HG02678 (cell line): ENCODE results near the gene TXNRD2.
"Not testable (repeated sequence)": the region's sequence is repeated elsewhere in the genome, so short reads cannot be mapped to it uniquely, and the experiment has no call there.

Source experiments
- ATAC-seq: cut with Tn5 transposase; IDR thresholded peaks from one replicate; pipeline ENCODE4 v1.9.1; 2021; ENCODE audit warnings: mild to moderate bottlenecking, moderate library complexity; ENCODE audit not compliant: unreplicated experiment

TXNRD2 gene

GRCh38 chr22:19849835-19850762, 91.5 kb downstream of the TXNRD2 start:
- ATAC-seq = no peak

- no peak for ATAC-seq
Measured at GRCh38 chr22:19848298-19849224, 93.1 kb downstream of the TXNRD2 start.

DNA sequence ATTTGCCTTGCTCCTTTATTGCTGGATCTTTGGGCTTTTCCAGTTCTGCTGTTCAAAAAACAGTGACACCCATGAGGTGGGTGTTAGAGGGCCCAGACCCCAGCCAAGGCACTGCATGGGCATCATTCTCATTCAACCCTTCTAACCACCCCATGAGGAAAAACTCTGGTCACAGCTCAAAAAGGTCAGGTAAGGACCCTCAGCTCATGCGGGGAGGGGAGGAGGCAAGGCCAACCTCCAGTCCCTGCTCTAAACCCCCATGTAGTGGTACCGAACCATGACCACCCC, 94.3 kb downstream of the TXNRD2 start:
- ATAC-seq = no peak

DNA sequence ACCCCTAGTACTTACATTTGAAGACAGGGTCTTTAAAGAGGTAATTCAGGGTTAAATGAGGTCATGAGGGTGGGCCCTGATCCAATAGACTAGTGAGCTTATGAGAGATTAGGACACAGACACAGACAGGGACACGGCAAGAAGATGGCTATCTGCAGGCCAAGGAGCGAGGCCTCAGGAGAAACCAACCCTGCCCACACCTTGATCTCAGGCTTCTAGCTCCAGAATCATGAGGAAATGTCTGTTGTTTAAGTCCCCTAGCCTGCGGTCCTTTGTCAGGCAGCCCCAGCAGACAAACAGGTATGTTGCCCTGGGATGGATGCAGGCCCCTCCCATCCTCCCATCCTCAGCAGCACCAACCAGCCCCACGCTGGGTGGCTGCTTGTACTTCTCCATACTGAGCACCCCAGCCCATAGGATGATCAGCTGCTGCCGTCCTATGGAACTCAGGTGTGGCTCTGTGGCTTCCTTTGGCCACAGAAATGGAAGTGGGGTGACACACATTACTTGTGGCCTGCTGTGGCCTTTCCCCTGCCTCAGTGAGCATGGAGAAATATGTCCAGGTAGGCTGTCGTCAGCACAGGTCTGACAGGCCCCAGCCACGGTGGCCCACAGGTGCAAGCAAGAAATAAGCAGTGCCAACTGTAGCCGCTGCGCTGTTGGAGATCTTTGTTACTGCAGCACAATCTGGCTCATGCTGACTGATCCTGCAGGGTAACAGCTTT, 94.8 kb downstream of the TXNRD2 start:
- no peak for ATAC-seq

DNA sequence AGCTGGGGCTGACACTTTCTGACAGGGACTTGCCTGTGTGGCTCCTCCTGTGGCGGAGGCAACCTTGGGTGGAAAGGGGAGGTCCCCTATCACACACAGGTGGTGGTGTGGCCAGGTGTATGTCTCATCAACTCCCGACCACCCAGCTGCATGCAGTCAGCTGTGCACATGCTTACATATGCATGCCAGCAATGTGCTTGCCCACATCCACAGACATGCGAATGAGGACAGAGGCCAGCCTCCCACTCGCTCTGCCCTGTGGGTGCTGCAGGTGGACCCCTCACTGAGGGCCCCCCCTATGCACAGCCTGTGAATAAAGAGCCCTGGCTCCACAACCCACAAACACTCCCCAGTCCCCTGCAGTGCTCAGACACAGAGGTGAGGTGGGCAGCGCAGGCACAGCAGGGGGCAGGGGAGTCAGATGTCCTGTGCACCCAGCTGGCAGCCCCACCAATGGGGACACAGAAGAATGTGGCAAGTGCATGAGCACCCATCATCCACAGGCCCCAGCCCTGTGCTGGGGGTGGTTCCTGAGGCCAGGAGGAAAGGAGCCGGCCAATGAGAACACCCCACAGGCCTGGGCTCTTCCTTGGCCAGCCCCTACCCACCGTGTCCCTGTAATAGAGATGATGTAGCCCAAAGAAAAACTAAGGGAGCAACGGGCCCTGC, 96.4 kb downstream of the TXNRD2 start:
- ATAC-seq = no peak

DNA sequence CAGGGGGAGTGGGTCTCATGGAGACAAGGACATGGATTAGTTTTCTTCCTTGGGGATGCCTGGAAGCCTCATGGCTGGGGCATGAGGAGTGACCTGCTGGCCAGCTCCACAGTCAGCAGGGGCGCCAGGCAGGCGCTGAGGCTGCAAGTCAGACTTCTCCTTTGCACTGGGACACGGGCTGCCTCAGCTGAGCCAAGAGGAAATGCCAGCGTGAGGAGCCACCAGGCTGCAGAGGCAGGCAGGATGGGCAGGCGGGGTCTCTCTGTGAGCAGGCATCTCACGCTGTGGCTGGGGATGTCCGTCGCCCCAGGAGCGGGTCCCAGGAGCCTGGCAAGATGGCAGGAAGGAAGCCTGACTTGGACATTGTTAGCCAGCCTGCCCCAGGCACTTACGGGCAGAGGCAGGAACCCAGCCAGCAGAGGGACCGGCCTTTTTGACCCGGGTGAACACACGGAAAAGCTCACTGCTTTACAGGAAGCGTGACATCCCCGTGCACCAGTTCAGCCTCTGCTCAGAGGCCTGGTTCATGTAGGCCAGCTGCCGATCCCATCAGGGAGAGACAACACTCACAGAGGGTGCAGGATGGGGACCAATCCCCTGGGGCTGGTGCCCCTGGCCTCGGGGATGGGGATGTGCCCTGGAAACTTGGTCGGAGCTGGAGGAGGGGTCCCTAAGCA, 97.1 kb downstream of the TXNRD2 start:
- no peak for ATAC-seq

- ATAC-seq = no peak
Measured at GRCh38 chr22:19843857-19844376, 97.7 kb downstream of the TXNRD2 start.

DNA sequence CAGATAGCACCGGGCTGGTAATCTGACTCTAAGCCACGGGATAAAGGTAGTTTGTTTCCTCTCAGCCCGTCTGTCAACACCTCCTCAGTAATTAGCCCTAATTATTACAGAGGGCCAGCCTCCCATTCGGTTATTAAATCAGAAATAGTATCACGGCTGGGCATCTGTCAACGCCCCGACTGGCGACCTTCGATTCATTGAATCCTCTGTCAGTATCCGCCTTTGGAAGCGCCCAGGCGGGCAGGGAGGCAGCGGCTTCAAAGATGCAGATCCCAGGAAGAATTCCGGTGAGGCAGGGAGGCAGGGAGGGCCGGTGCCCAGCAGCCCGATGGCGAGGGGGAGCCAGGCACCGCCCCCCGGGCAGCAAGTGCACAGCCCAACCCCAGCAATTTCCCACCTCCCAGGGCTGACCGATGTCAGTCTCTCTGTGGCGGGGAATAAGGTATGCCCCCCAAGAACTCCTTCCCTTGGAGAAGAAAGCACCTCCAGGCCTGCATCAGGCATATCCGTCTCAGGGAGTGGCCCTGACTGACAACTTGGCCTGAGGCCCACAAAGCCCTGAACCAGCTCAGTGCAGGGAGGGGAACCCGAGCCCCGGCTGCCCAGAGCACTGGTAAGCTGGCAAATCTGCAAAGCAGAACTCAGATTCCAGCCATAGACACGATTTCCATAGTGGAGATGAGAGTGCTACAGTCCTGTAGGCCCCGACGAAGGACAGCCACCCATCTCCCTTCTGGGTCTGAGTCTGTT, 98.3 kb downstream of the TXNRD2 start:
- no peak for ATAC-seq

DNA sequence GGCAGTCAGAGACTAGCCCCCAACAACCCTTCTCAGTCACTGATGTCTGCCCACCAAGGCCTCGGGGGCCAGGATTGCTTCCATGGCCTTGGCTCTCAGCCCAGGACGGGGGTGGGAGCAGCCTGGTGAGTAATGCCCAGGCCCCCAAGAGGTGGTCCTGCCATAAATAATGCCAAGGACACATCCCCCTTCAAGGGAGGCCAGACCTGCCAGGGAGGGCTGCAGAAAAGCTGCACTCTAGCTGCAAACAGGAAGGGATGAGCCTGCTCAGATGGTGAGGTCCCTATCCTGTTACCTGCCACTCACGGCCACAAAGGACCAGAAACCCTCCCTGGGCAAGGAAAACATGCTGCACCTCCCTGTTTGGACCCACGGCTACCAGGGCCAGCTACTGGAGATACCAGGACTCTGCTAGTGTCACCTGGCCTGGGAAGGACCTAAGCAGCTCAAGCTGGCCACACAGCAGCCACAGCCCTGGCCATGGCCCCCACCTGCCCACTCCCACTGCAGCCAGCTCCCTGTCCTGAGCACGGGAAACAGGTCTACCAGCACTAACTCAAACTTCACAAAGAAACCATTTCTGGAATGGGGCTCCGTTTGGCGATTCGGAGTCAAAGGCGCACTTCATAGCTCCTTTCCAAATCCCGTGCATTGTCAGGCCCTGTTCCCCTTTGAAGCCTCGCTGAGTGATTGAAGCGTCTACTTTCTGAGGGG, 99.1 kb downstream of the TXNRD2 start:
- ATAC-seq = no peak

DNA sequence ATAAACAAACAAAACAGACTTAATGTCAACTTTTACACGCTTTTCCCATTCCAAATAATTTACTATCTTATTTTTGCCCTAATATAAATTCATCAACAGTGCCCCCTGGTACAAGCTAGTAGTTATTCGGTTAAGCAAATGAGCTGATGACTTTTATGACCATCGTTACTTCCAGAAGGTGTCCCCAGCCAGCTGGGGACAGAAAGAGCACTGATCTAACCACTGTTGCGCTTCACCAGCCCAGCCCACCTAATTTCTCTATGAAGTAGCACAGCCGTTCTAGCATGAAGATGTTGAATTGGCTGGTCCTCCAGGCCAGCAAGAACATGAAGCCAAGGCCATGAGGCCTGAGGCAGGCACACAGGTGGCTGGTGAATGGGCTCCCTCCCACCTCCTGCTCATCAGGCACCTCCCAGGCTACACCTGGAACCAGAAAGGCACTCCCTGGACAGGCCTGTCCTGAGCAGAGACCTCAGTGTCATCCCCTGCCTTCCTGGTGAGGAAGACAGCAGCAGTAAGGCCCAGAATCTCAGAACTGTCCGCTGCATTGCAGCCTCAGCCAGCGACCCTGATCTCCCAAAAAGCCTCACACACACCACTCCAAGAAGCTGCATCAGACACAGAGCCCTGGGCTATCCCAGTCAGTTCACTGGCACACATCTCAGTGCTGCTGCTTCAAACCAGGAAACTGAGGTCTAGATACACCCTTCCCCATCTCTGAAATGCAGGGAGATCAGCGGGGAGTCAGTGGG, 99.8 kb downstream of the TXNRD2 start:
- ATAC-seq = no peak

DNA sequence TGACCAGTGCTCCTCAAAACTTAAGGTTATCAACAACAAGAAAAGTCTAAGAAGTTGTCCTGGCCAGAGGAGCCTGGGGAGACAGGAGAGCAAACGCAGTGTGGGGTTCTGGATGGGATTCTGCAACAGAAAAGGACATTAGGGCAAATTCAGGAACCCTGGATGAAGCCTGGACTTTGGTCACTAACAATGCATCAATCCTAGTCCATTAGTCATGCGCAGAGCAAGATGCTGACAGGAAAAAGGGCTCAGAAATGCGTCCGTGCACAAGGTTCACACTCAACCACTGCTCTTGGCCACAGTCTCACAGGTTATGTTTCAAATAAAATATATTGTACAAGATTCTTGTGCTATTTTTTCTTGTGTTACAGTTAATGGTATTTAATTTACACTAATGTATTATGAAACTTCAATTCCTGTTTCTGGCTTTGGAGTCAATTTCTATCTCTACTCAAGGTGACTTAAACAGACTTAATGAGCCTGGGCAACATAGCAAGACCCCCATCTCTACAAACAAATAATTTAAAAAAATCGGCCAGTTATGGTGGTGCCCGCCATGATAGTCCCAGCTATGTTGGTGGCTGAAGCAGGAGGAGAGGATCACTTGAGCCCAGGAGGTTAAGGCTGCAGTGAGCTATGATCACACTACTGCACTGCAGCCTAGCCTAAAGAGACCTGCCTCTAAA, 100.5 kb downstream of the TXNRD2 start:
- ATAC-seq = no peak

DNA sequence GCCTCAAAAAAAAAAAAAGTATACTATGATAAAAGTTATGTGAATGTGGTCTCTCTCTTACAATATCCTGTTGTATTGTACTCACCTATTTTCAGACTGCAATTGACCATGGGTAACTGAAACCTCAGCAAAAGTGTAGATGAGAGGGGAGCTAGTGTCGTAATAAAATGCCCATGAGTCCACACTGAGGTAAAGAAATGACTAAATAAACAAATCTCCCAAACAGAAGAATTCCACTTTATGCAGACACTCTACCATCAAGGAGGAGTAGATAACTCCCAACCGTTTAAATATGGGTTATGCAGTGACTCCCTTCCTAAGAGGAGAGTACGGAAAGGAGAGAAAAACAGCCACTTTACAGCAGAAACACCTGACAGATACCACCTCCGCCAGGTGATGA, 101.6 kb downstream of the TXNRD2 start:
- no peak for ATAC-seq

DNA sequence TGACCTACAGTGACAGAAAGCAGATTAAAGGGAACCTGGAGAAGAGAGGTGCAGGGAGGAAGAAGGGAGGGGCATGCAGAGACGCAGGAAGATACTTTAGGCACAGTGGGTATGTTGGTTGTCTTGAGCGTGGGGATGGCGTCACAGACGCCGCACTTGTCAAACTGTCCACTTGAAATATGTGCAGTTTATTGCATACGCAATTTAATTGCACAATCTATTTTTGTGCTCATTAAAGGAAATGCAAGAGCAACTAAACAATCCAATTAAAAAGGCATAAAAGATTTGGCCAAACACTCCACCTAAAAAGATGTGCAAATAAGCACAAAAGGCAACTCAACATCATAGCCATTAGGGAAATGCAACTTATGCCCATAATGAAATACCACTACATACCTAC, 103.7 kb downstream of the TXNRD2 start:
- ATAC-seq = no peak

GRCh38 chr22:19836512-19836911, 105.1 kb downstream of the TXNRD2 start:
- ATAC-seq = no peak

- no peak for ATAC-seq
Measured at GRCh38 chr22:19834599-19834998, 107.0 kb downstream of the TXNRD2 start.

DNA sequence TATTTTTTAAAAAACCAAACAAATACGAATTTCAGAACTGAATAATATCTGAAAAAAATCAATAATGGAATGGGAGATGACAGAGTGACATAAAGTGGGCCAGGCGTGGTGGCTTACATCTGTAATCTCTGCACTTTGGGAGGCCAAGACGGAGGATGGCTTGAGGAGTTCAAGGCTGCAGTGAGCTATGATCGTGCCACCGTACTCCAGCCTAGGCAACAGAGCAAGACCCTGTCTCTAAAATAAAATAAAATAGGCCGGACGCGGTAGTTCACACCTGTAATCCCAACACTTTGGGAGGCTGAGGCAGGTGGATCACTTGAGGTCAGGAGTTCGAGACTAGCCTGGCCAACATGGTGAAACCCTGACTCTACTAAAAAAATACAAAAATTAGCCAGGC, 108.3 kb downstream of the TXNRD2 start:
- not testable (repeated sequence) for ATAC-seq

DNA sequence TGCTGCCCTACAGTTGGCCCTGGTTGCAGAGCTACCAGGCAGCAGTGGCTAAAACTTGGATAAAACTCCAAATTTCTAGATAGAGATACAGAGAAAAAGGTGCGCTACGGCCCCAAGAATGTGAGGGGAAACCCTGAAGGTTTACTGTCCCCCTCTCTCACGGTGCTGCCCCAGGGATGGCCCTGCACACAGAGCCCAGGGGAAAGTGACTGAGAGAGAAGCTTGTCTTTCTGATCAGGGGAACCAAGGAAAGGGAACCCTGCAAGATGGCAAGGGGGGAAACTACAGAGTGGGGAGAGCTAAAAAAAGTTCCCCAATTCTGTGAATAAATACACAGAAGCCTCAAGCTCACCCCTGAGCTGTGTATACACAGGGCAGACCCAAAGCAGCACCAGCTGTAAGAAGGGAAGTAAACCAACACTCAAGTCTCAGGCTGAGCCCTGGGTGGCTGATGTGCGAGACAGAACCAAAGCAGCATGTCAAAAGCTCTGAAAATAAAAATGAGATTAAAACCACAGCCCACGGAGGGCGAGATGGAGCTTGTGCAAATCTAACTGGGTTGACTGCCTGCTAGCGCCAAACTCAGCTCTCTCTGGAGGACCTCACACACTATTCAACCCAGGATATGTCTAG, 109.0 kb downstream of the TXNRD2 start:
- ATAC-seq = no peak
